ENCODE results near the gene CDC42EP3.

CDC42EP3 gene

GRCh38 chr2:37679072-37679695 is 7.7 kb upstream of the CDC42EP3 start:
- peaks cover 3% of the 10 kb centered on the region for H3K4me1 ChIP-seq (ENCODE audit: low read length)
- no peaks in the 10 kb centered on the region for H4K20me1 ChIP-seq (ENCODE audit: insufficient read depth, low read length)
- no peak for TF ChIP-seq CTCF (IDR thresholded peaks at IDR 0.05; ENCODE audit: low read depth, low read length)
- no peak for TF ChIP-seq EZH2phosphoT487 (IDR thresholded peaks at IDR 0.05; ENCODE audit: low read depth)
- H3K9ac ChIP-seq (ENCODE audit: low read length): no peak overlapping the region
- H3K4me2 ChIP-seq (ENCODE audit: low read length): no peak overlapping the region
- H3K27ac ChIP-seq (ENCODE audit: low read length): no peak overlapping the region
- no peaks in the 10 kb centered on the region for H3K79me2 ChIP-seq (ENCODE audit: low read length)
- H2AFZ ChIP-seq (ENCODE audit: low read depth, low read length): no peak overlapping the region
- H3K4me3 ChIP-seq (ENCODE audit: low read length): no peak overlapping the region
- peaks cover 4% of the 10 kb centered on the region; the same call in 1 of the 2 replicates for H3K27me3 ChIP-seq (ENCODE audit: low read depth, low read length)
- no peaks in the 10 kb centered on the region for H3K36me3 ChIP-seq (replicated peaks; ENCODE audit: low read depth, low read length)
- no peaks in the 10 kb centered on the region for H3K9me3 ChIP-seq (ENCODE audit: insufficient read depth, low read length)

- Histone ChIP-seq H3K9ac (ENCODE audit: low read length) (no peak overlapping the region), H3K4me3 (ENCODE audit: low read length) (no peak overlapping the region), H3K27ac (ENCODE audit: low read length) (no peak overlapping the region), H3K27me3 (ENCODE audit: low read depth, low read length) (no peaks in the 10 kb centered on the region), H3K79me2 (ENCODE audit: low read length) (peaks cover 5% of the 10 kb centered on the region), H3K4me1 (ENCODE audit: low read length) (peaks cover 3% of the 10 kb centered on the region; the same call in 1 of the 2 replicates), H3K36me3 (replicated peaks; ENCODE audit: low read depth, low read length) (no peaks in the 10 kb centered on the region), H4K20me1 (ENCODE audit: insufficient read depth, low read length) (no peaks in the 10 kb centered on the region), H3K4me2 (ENCODE audit: low read length) (no peak overlapping the region), H2AFZ (ENCODE audit: low read depth, low read length) (no peak overlapping the region), H3K9me3 (ENCODE audit: insufficient read depth, low read length) (no peaks in the 10 kb centered on the region)
- TF ChIP-seq CTCF (IDR thresholded peaks at IDR 0.05; ENCODE audit: low read depth, low read length): no peak
- no peak for TF ChIP-seq EZH2phosphoT487 (IDR thresholded peaks at IDR 0.05; ENCODE audit: low read depth)
These were observed 4.8 kb upstream of the CDC42EP3 start for GRCh38 chr2:37676274-37676673.

- no peak overlapping the region for H3K4me2 ChIP-seq (ENCODE audit: low read length)
- no peak for TF ChIP-seq CTCF (IDR thresholded peaks at IDR 0.05; ENCODE audit: low read depth, low read length)
- no peak overlapping the region for H3K4me3 ChIP-seq (ENCODE audit: low read length)
- H3K36me3 ChIP-seq (replicated peaks; ENCODE audit: low read depth, low read length): peaks cover 2% of the 10 kb centered on the region
- H2AFZ ChIP-seq (ENCODE audit: low read depth, low read length): no peak overlapping the region
- H3K27ac ChIP-seq (ENCODE audit: low read length): no peak overlapping the region
- H3K79me2 ChIP-seq (ENCODE audit: low read length): peaks cover 19% of the 10 kb centered on the region
- H3K4me1 ChIP-seq (ENCODE audit: low read length): peaks cover 9% of the 10 kb centered on the region
- no peaks in the 10 kb centered on the region for H3K9me3 ChIP-seq (ENCODE audit: insufficient read depth, low read length)
- no peak overlapping the region for H3K9ac ChIP-seq (ENCODE audit: low read length)
- peaks cover 9% of the 10 kb centered on the region for H4K20me1 ChIP-seq (ENCODE audit: insufficient read depth, low read length)
- H3K27me3 ChIP-seq (ENCODE audit: low read depth, low read length): no peaks in the 10 kb centered on the region
These were observed 3.5 kb upstream of the CDC42EP3 start for GRCh38 chr2:37674946-37675345.

- peaks cover 40% of the 10 kb centered on the region for H3K79me2 ChIP-seq (ENCODE audit: low read length)
- peak overlapping the region; percentile 85 for H3K4me2 ChIP-seq (ENCODE audit: low read length)
- H4K20me1 ChIP-seq (ENCODE audit: insufficient read depth, low read length): peaks cover 28% of the 10 kb centered on the region
- H2AFZ ChIP-seq (ENCODE audit: low read depth, low read length): peak overlapping the region; percentile 86
- no peaks in the 10 kb centered on the region for H3K9me3 ChIP-seq (ENCODE audit: insufficient read depth, low read length)
- H3K4me3 ChIP-seq (ENCODE audit: low read length): peak overlapping the region; percentile 82
- TF ChIP-seq CTCF (IDR thresholded peaks at IDR 0.05; ENCODE audit: low read depth, low read length): no peak
- TF ChIP-seq EZH2phosphoT487 (IDR thresholded peaks at IDR 0.05; ENCODE audit: low read depth): no peak
- H3K36me3 ChIP-seq (replicated peaks; ENCODE audit: low read depth, low read length): peaks cover 18% of the 10 kb centered on the region
- H3K4me1 ChIP-seq (ENCODE audit: low read length): peaks cover 23% of the 10 kb centered on the region
- no peaks in the 10 kb centered on the region for H3K27me3 ChIP-seq (ENCODE audit: low read depth, low read length)
- H3K9ac ChIP-seq (ENCODE audit: low read length): peak overlapping the region; percentile 96
- H3K27ac ChIP-seq (ENCODE audit: low read length): peak overlapping the region; percentile 74
These were observed 1.4 kb upstream of the CDC42EP3 start for GRCh38 chr2:37672870-37673184.

Measured in OCI-LY3 (cell line).